Pons (tissue), 1 donor: ENCODE data around the gene WDR1.

Source experiments
- DNase-seq: peaks from one replicate; pipeline ENCODE4 v3.0.0-alpha.2; 2016; ENCODE audit warnings: low spot score

Gene WDR1

GRCh38 chr4:10098780-10099160 is 17.8 kb downstream of the WDR1 start:
- no peak for DNase-seq

- DNase-seq, result no peak
These were observed 18.5 kb downstream of the WDR1 start for GRCh38 chr4:10097906-10098779.

- DNase-seq, result no peak
These were observed 19.6 kb downstream of the WDR1 start for GRCh38 chr4:10096978-10097335.

- peak; percentile 77 for DNase-seq
These were observed 20.2 kb downstream of the WDR1 start for GRCh38 chr4:10096201-10096977.

- no peak for DNase-seq
These were observed 21.2 kb downstream of the WDR1 start for GRCh38 chr4:10095296-10095991.

GRCh38 chr4:10094841-10095240 is 21.8 kb downstream of the WDR1 start:
- DNase-seq, result no peak

GRCh38 chr4:10093801-10094552 is 22.6 kb downstream of the WDR1 start:
- DNase-seq, result no peak

- no peak for DNase-seq
These were observed 23.4 kb downstream of the WDR1 start for GRCh38 chr4:10093271-10093621.

GRCh38 chr4:10092481-10093270 is 23.9 kb downstream of the WDR1 start:
- DNase-seq, result no peak

GRCh38 chr4:10091531-10092181 is 24.9 kb downstream of the WDR1 start:
- no peak for DNase-seq

GRCh38 chr4:10090467-10091250 is 25.9 kb downstream of the WDR1 start:
- no peak for DNase-seq

- no peak for DNase-seq
These were observed 27.3 kb downstream of the WDR1 start for GRCh38 chr4:10089346-10089745.

GRCh38 chr4:10088135-10089010 is 28.2 kb downstream of the WDR1 start:
- no peak for DNase-seq

GRCh38 chr4:10087152-10087791 is 29.3 kb downstream of the WDR1 start:
- DNase-seq, result no peak

- DNase-seq, result no peak
These were observed 30.0 kb downstream of the WDR1 start for GRCh38 chr4:10086506-10087120.

GRCh38 chr4:10085828-10086505 is 30.6 kb downstream of the WDR1 start:
- no peak for DNase-seq

- DNase-seq, result no peak
These were observed 31.2 kb downstream of the WDR1 start for GRCh38 chr4:10085386-10085785.
